Mesenchymal stem cell (in vitro differentiated cells and primary cell): ENCODE data around the gene ACBD6.

Source experiments
- DNase-seq: peaks from one replicate; pipeline ENCODE4 v3.0.0-alpha.2; 2013
- H2AFZ ChIP-seq: one replicate; pipeline ENCODE4 v1.6.1; 2013; ENCODE audit warnings: low read depth, mild to moderate bottlenecking, control low read depth, inconsistent platforms, low read length, moderate library complexity
- H2AK5ac ChIP-seq: 2 replicates; pipeline ENCODE4 v1.6.1; 2013; ENCODE audit warnings: low read length, moderate library complexity, mild to moderate bottlenecking, inconsistent platforms; ENCODE audit not compliant: severe bottlenecking
- H2BK120ac ChIP-seq: one replicate; pipeline ENCODE4 v1.6.1; 2013; ENCODE audit warnings: low read depth, mild to moderate bottlenecking, inconsistent platforms, low read length, moderate library complexity
- H2BK12ac ChIP-seq, 2 experiments: one replicate each; pipeline ENCODE4 v1.6.1; 2013; ENCODE audit warnings: inconsistent platforms in 2 of 2, low read length in 2 of 2, mild to moderate bottlenecking in 2 of 2, moderate library complexity in 2 of 2, control low read depth in 1 of 2
- H2BK15ac ChIP-seq: one replicate; pipeline ENCODE4 v1.6.1; 2013; ENCODE audit warnings: mild to moderate bottlenecking, low read depth, inconsistent platforms; ENCODE audit not compliant: poor library complexity, severe bottlenecking
- H2BK5ac ChIP-seq: 2 replicates; pipeline ENCODE4 v1.6.1; 2013; ENCODE audit warnings: low read depth, mild to moderate bottlenecking, low read length, control low read depth, inconsistent platforms; ENCODE audit not compliant: poor library complexity, severe bottlenecking
- H3K14ac ChIP-seq, 2 experiments: one replicate each; pipeline ENCODE4 v1.6.1; 2013; ENCODE audit warnings: inconsistent platforms in 2 of 2, low read length in 2 of 2, control low read depth in 1 of 2, mild to moderate bottlenecking in 1 of 2, moderate library complexity in 1 of 2
- H3K18ac ChIP-seq, 2 experiments: one replicate each; pipeline ENCODE4 v1.6.1; 2013; ENCODE audit warnings: inconsistent platforms in 2 of 2, low read length in 2 of 2, control low read depth in 1 of 2, low read depth in 1 of 2, mild to moderate bottlenecking in 1 of 2
- H3K23ac ChIP-seq, 2 experiments: one replicate each; pipeline ENCODE4 v1.6.1; 2013; ENCODE audit warnings: inconsistent platforms in 2 of 2, low read length in 2 of 2, mild to moderate bottlenecking in 2 of 2, moderate library complexity in 2 of 2, control low read depth in 1 of 2
- H3K27ac ChIP-seq: 2 replicates; pipeline ENCODE4 v1.5.1; 2013; ENCODE audit warnings: mild to moderate bottlenecking, moderate library complexity, low read length, control low read depth, inconsistent platforms; ENCODE audit not compliant: poor library complexity, severe bottlenecking
- H3K27me3 ChIP-seq, 2 experiments: 2 replicates each; pipeline versions ENCODE4 v1.6.1 to v1.7.0; 2013; ENCODE audit warnings: low read length in 2 of 2, mild to moderate bottlenecking in 2 of 2, moderate library complexity in 2 of 2, control low read depth in 1 of 2, inconsistent platforms in 1 of 2; ENCODE audit not compliant: control insufficient read depth in 1 of 2, insufficient read depth in 1 of 2
- H3K36me3 ChIP-seq, 2 experiments: 2 replicates each; pipeline versions ENCODE4 v1.6.1 to v1.7.0; 2013; ENCODE audit warnings: low read length in 2 of 2, control low read depth in 1 of 2, inconsistent platforms in 1 of 2, low read depth in 1 of 2, mild to moderate bottlenecking in 1 of 2; ENCODE audit not compliant: insufficient read depth in 2 of 2, control insufficient read depth in 1 of 2
- H3K4ac ChIP-seq, 2 experiments: one replicate each; pipeline ENCODE4 v1.6.1; 2013; ENCODE audit warnings: inconsistent platforms in 2 of 2, low read length in 2 of 2, mild to moderate bottlenecking in 2 of 2, moderate library complexity in 2 of 2, control low read depth in 1 of 2, low read depth in 1 of 2
- H3K4me1 ChIP-seq: 2 replicates; pipeline ENCODE4 v1.6.1; 2013; ENCODE audit warnings: low read depth, low read length, control low read depth; ENCODE audit not compliant: control insufficient read depth, insufficient read depth
- H3K4me2 ChIP-seq: 2 replicates; pipeline ENCODE4 v1.6.1; 2013; ENCODE audit warnings: low read length, mild to moderate bottlenecking, inconsistent platforms; ENCODE audit not compliant: poor library complexity, severe bottlenecking
- H3K4me3 ChIP-seq, 2 experiments: 2 replicates each; pipeline versions ENCODE4 v1.5.1 to v1.7.0; 2013; ENCODE audit warnings: low read length in 2 of 2, mild to moderate bottlenecking in 2 of 2, control low read depth in 1 of 2, low read depth in 1 of 2; ENCODE audit not compliant: insufficient read depth in 1 of 2
- H3K79me1 ChIP-seq: replicated peaks from 2 replicates; pipeline ENCODE4 v1.6.1; 2013; ENCODE audit warnings: mild to moderate bottlenecking, control low read depth, low read length, inconsistent platforms; ENCODE audit not compliant: poor library complexity, severe bottlenecking
- H3K9ac ChIP-seq: 2 replicates; pipeline ENCODE4 v1.7.0; 2013; ENCODE audit warnings: mild to moderate bottlenecking, low read length, moderate library complexity
- H3K9me3 ChIP-seq: 2 replicates; pipeline ENCODE4 v1.7.0; 2013; ENCODE audit warnings: mild to moderate bottlenecking, low read length; ENCODE audit not compliant: control insufficient read depth
- H4K8ac ChIP-seq: one replicate; pipeline ENCODE4 v1.6.1; 2013; ENCODE audit warnings: inconsistent platforms, mild to moderate bottlenecking, low read length, moderate library complexity
- H4K91ac ChIP-seq: one replicate; pipeline ENCODE4 v1.6.1; 2013; ENCODE audit warnings: mild to moderate bottlenecking, low read length, inconsistent platforms
- WGBS: methylation state at CpG from one replicate; pipeline ENCODE4 v1.1.7; 2013; ENCODE audit warnings: mixed read lengths; 5-methylcytosine and 5-hydroxymethylcytosine counted together

The ACBD6 gene

DNA sequence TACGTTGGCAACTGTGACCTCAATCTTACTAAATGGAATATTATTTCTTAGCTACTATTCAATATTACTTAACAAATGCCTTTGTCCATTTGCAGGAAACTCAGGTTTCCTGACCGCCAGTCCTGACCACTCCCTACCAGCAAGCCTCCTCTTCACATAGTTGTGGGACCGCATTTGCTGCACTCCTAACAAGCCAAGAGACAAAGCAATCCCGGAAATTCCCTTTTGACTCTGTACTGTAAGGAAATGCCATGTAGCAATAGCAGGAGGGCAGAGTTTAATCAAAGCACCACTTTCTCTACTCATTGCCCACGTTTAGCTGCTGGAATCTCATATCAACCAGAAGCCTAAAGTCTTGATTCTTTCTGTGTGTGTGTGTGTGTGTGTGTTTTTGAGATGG lies 28.1 kb upstream of the ACBD6 start:
- Histone ChIP-seq H3K23ac (no peak overlapping the region), H3K27ac (no peak overlapping the region), H4K91ac (no peak overlapping the region), H4K8ac (no peak overlapping the region), H3K27me3 (no peaks in the 10 kb centered on the region), H3K4me3 (no peak overlapping the region), H2BK120ac (no peak overlapping the region), H2BK5ac (no peak overlapping the region), H3K79me1 (no peaks in the 10 kb centered on the region), H2AFZ (no peak overlapping the region), H3K14ac (no peak overlapping the region), H2BK15ac (no peak overlapping the region), H2AK5ac (no peak overlapping the region), H2BK12ac (no peak overlapping the region), H3K4me1 (no peaks in the 10 kb centered on the region), H3K36me3 (no peaks in the 10 kb centered on the region), H3K9me3 (no peaks in the 10 kb centered on the region), H3K9ac (no peak overlapping the region), H3K4me2 (no peak overlapping the region), H3K18ac (no peak overlapping the region), H3K4ac (no peak overlapping the region)
- DNase-seq: peak; percentile 86
- WGBS: 78% methylated on average over 3 of the region's 5 CpGs

DNA sequence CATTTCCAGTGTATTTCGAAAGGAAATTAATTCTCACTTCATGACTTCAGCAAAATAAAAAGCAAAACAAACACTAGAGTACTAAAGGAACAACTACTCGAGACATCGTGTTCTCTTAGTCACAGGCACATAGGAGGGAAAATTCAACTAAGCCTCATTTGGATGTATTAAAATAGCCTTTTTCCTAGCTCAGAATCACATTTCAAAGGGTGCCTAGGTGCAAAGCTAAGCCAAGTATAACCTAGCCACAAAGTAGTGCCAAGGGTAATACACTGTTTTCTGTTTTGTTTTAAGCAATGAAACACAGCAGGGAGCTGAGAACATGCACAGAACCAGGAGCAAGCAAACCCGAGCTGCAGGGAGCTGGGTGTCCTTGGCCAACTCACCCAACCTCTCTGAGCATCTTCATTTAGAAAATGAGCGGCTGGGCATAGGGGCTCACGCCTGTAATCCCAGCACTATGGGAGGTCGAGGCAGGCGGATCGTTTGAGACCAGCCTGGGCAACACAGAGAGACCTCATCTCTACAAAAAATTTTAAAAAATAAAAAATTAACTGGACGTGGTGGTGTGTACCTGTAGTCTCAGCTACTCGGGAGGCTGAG lies 26.6 kb upstream of the ACBD6 start:
- H3K4me2 ChIP-seq: no peak overlapping the region
- no peak overlapping the region for H2BK12ac ChIP-seq
- H3K9ac ChIP-seq: no peak overlapping the region
- H2AK5ac ChIP-seq: no peak overlapping the region
- H4K8ac ChIP-seq: no peak overlapping the region
- DNase-seq: no peak
- no peaks in the 10 kb centered on the region for H3K79me1 ChIP-seq
- H3K14ac ChIP-seq: no peak overlapping the region
- H2BK15ac ChIP-seq: no peak overlapping the region
- H3K4me1 ChIP-seq: no peaks in the 10 kb centered on the region
- no peak overlapping the region for H2AFZ ChIP-seq
- H3K27me3 ChIP-seq: no peaks in the 10 kb centered on the region
- no peak overlapping the region for H3K27ac ChIP-seq
- WGBS: 90% methylated on average over 7 of the region's 11 CpGs
- H3K18ac ChIP-seq: no peak overlapping the region
- H2BK5ac ChIP-seq: no peak overlapping the region
- no peaks in the 10 kb centered on the region for H3K36me3 ChIP-seq
- no peak overlapping the region for H3K23ac ChIP-seq
- no peak overlapping the region for H2BK120ac ChIP-seq
- H4K91ac ChIP-seq: no peak overlapping the region
- H3K4ac ChIP-seq: no peak overlapping the region
- no peaks in the 10 kb centered on the region for H3K9me3 ChIP-seq
- no peak overlapping the region for H3K4me3 ChIP-seq

DNA sequence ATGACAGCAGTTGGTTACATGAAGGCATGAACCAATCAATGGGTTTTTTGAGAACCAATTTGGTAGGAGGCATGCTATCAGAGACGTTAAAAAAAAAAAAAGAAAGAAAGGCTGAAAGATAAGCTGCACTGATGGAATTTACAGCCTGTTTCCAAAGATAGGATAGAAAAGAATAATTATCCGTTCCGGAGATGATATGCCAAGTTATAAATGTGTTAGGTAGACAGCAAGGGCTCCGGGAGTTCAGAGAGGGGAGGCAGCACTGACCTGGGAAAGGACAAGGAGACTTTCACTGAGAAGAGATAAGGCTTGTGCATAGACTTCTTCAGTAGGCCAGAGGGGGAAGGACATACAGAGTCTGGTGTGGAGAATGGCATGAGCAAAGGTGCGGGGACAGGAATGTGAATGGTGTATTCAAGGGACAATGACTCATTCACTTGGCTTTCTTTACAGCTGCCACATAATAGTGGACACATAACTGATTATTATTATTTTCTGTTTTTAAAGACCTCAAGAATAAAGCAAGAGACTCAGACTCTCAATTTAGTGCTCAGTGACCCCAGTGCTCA lies 24.8 kb upstream of the ACBD6 start:
- Histone ChIP-seq H2BK120ac (no peak overlapping the region), H3K27me3 (no peaks in the 10 kb centered on the region), H3K36me3 (no peaks in the 10 kb centered on the region), H3K79me1 (no peaks in the 10 kb centered on the region), H3K27ac (no peak overlapping the region), H2AK5ac (no peak overlapping the region), H4K91ac (no peak overlapping the region), H2AFZ (no peak overlapping the region), H3K4ac (no peak overlapping the region), H3K14ac (no peak overlapping the region), H2BK5ac (no peak overlapping the region), H2BK15ac (no peak overlapping the region), H3K9me3 (no peaks in the 10 kb centered on the region), H3K4me3 (no peak overlapping the region), H3K23ac (no peak overlapping the region), H2BK12ac (no peak overlapping the region), H4K8ac (no peak overlapping the region), H3K4me1 (no peaks in the 10 kb centered on the region), H3K18ac (no peak overlapping the region), H3K9ac (no peak overlapping the region), H3K4me2 (no peak overlapping the region)
- WGBS: 90% methylated on average over 4 of the region's 5 CpGs
- no peak for DNase-seq

DNA sequence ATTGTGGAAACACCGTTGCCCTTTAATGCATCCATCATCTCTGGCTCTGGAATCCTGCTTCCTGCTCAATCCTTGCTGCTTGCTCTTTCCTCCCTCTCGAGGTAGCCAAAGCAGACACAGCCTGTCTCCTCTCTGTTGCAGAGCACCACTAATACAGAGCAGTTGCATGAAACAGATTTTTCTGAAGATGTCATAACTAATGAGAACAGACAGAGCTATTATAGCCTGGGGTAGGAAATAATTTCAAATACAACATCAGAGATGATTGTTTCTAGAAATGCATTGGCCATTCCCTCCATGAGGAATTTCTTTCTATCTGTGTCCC lies 23.3 kb upstream of the ACBD6 start:
- H4K91ac ChIP-seq: no peak overlapping the region
- H2BK5ac ChIP-seq: no peak overlapping the region
- no peak overlapping the region for H3K9ac ChIP-seq
- 85% methylated on average over 2 of the region's 2 CpGs for WGBS
- no peak overlapping the region for H2AK5ac ChIP-seq
- no peak overlapping the region for H3K27ac ChIP-seq
- no peaks in the 10 kb centered on the region for H3K79me1 ChIP-seq
- H3K4me3 ChIP-seq: no peak overlapping the region
- H3K36me3 ChIP-seq: no peaks in the 10 kb centered on the region
- H3K4me1 ChIP-seq: no peaks in the 10 kb centered on the region
- no peak overlapping the region for H2BK15ac ChIP-seq
- no peak overlapping the region for H2BK12ac ChIP-seq
- no peak overlapping the region for H3K23ac ChIP-seq
- H3K9me3 ChIP-seq: no peaks in the 10 kb centered on the region
- DNase-seq: no peak
- no peak overlapping the region for H3K14ac ChIP-seq
- H3K18ac ChIP-seq: no peak overlapping the region
- H3K4me2 ChIP-seq: no peak overlapping the region
- no peak overlapping the region for H2AFZ ChIP-seq
- no peak overlapping the region for H4K8ac ChIP-seq
- no peak overlapping the region for H3K4ac ChIP-seq
- H3K27me3 ChIP-seq: no peaks in the 10 kb centered on the region
- no peak overlapping the region for H2BK120ac ChIP-seq
